ENCODE measurements around the gene C16orf87. TPM values are rescaled to one million over a fixed set of nuclear protein-coding genes. Genes with fewer than 3 reads are reported as not detected.

C16orf87 gene
- total RNA-seq, 1 experiment from 2014 or later = 27.1 TPM

GRCh38 chr16:46777804-46778203, 53.2 kb downstream of the C16orf87 start:
- no peak for TF ChIP-seq CTCF (conservative IDR thresholded peaks at IDR 0.05; ENCODE audit: low read depth, low read length)
- no peak for TF ChIP-seq EZH2 (IDR thresholded peaks at IDR 0.05; ENCODE audit: borderline replicate concordance, low read depth, low read length, poor library complexity, severe bottlenecking)
- no peak for DNase-seq (ENCODE audit: low spot score)
- BruUV-seq (replicated peaks) = no TSS peak
- ChIA-PET CTCF (no interaction called here), POLR2A (ENCODE audit: low non-redundant PET) (interaction anchor here (0.6 kb wide), 1 partner anchor 25 kb away, joined by 6 read pairs; no protein-coding TSS in a partner anchor)
- Histone ChIP-seq H3K4me3 (ENCODE audit: low read depth, low read length, poor library complexity, severe bottlenecking) (no peak overlapping the region), H3K36me3 (ENCODE audit: insufficient read depth, low read length, poor library complexity, severe bottlenecking) (no peaks in the 10 kb centered on the region), H3K27me3 (replicated peaks; ENCODE audit: insufficient read depth, low read depth, low read length, poor library complexity) (no peaks in the 10 kb centered on the region), H3K27ac (ENCODE audit: low read depth, low read length, poor library complexity, severe bottlenecking) (no peak overlapping the region), H3K9me3 (ENCODE audit: low read depth, low read length, poor library complexity, severe bottlenecking) (no peaks in the 10 kb centered on the region), H3K4me1 (ENCODE audit: insufficient read depth, low read length, poor library complexity, severe bottlenecking) (no peaks in the 10 kb centered on the region)
- intact Hi-C loops (cut with micrococcal nuclease; ENCODE audit: unreplicated experiment) = no loop called here

- Histone ChIP-seq H3K27me3 (replicated peaks; ENCODE audit: insufficient read depth, low read depth, low read length, poor library complexity) (no peaks in the 10 kb centered on the region), H3K9me3 (ENCODE audit: low read depth, low read length, poor library complexity, severe bottlenecking) (no peaks in the 10 kb centered on the region), H3K4me1 (ENCODE audit: insufficient read depth, low read length, poor library complexity, severe bottlenecking) (no peaks in the 10 kb centered on the region), H3K36me3 (ENCODE audit: insufficient read depth, low read length, poor library complexity, severe bottlenecking) (no peaks in the 10 kb centered on the region), H3K27ac (ENCODE audit: low read depth, low read length, poor library complexity, severe bottlenecking) (no peak overlapping the region), H3K4me3 (ENCODE audit: low read depth, low read length, poor library complexity, severe bottlenecking) (no peak overlapping the region)
- ChIA-PET CTCF (no interaction called here), POLR2A (ENCODE audit: low non-redundant PET) (no interaction called here)
- DNase-seq (ENCODE audit: low spot score) = no peak
- BruUV-seq (replicated peaks) = no TSS peak
- no peak for TF ChIP-seq CTCF (conservative IDR thresholded peaks at IDR 0.05; ENCODE audit: low read depth, low read length)
- no peak for TF ChIP-seq EZH2 (IDR thresholded peaks at IDR 0.05; ENCODE audit: borderline replicate concordance, low read depth, low read length, poor library complexity, severe bottlenecking)
- intact Hi-C loops (cut with micrococcal nuclease; ENCODE audit: unreplicated experiment) = no loop called here
Observed at GRCh38 chr16:46775214-46775613, 55.8 kb downstream of the C16orf87 start.

- no peak for DNase-seq (ENCODE audit: low spot score)
- no TSS peak for BruUV-seq (replicated peaks)
Observed at GRCh38 chr16:46774743-46775177, 56.2 kb downstream of the C16orf87 start.

More at GRCh38 chr16:46774743-46775177, 56.2 kb downstream of the C16orf87 start:
- no peak overlapping the region for H3K4me3 ChIP-seq (ENCODE audit: low read depth, low read length, poor library complexity, severe bottlenecking)
- H3K27ac ChIP-seq (ENCODE audit: low read depth, low read length, poor library complexity, severe bottlenecking) = no peak overlapping the region
- H3K4me1 ChIP-seq (ENCODE audit: insufficient read depth, low read length, poor library complexity, severe bottlenecking) = no peaks in the 10 kb centered on the region
- TF ChIP-seq CTCF (conservative IDR thresholded peaks at IDR 0.05; ENCODE audit: low read depth, low read length) = no peak
- no peak for TF ChIP-seq EZH2 (IDR thresholded peaks at IDR 0.05; ENCODE audit: borderline replicate concordance, low read depth, low read length, poor library complexity, severe bottlenecking)
- ChIA-PET POLR2A (ENCODE audit: low non-redundant PET) (no interaction called here), CTCF (no interaction called here)
- H3K27me3 ChIP-seq (replicated peaks; ENCODE audit: insufficient read depth, low read depth, low read length, poor library complexity) = no peaks in the 10 kb centered on the region
- no peaks in the 10 kb centered on the region for H3K36me3 ChIP-seq (ENCODE audit: insufficient read depth, low read length, poor library complexity, severe bottlenecking)
- intact Hi-C loops (cut with micrococcal nuclease; ENCODE audit: unreplicated experiment) = no loop called here
- H3K9me3 ChIP-seq (ENCODE audit: low read depth, low read length, poor library complexity, severe bottlenecking) = no peaks in the 10 kb centered on the region

Data from A673 (cell line).